Measurements from ENCODE around the gene GLA.

Gene GLA

DNA sequence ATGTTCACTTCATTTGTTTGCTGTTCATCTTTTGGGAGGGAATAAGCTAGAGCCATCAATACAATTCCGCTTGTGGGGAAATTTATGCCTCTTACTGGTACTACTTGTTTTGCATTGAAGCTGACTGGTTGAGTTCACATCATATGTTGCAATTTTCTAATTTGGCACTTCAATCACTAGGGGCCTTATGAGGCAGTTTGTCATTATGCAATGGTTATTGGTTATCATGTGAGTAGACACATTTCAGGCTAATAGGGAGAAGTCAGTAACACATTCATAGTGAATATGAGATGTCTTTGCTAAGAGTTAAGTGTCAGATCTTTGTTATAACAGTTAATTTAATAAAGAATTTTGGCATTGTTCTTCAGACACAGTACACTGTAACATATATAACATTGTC is 11.9 kb downstream of the GLA start:
- no peak for DNase-seq

GRCh38 chrX:101394372-101394771 is 13.4 kb downstream of the GLA start:
- no peak for DNase-seq

GRCh38 chrX:101393530-101394305 is 14.0 kb downstream of the GLA start:
- DNase-seq = no peak

GRCh38 chrX:101391831-101392230 is 15.9 kb downstream of the GLA start:
- DNase-seq = no peak

DNA sequence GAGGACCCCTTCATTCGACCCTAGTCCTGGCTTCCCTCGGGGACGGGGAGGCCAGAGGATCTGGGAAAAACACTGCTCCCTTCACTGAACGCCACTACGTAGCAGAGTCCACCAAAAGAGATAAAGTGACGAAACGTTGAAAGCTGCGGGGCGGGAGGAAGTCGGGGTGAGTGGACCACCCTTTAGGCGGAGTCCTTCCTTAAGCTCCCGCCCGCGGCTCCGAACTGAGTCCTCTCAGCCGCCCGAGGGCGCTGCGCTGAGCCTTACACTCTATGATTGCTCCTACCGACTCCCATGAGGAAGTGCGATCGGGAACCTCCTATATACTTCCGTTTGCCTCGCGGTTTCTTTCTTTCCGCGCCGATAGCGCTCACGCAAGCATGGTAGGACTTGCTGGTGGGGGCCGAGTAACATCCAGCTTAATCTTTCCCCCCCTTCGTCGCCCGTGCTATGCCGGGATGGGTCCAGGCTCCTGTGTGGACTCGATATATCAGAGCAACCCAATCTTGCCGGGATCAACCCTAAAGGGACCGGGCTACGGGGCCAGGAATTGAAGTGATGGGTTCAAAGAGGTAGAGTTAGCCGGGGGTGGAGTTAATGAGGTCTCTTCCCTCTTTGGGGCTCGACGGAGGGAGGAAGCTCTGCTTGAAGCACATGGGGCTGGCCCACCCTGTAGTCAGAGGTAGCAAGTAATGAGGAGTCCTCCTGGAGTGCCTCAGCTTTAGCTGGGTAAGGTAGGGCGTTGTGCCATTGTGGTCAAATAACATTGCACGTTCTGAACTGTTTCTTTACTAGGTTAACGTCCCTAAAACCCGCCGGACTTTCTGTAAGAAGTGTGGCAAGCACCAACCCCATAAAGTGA is 16.8 kb downstream of the GLA start, which contains the start of gene RPL36A:
RPL36A (plus strand) TSS at position 348 of the 862 bp plus-strand sequence; CDS start at position 381, 33 bp downstream.
- peak; percentile 88 for DNase-seq

DNA sequence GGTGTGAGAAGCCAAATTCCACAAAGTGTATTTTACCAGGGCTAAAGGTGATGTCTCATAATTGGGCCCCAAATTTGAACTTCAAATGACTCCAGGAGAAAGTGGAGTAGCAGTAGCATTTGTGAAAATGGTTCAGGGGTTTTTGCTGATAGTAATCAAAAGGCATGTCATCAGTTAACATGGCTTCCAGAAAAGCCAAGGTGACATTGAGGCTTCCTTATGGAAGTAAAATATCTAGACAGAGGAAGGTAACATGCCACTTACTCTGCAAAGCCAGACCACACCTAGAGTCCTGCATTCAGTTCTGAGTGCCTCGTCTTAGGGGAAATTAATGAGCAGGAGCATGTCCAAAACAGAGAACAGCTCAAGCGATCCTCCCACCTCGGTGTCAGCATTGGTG is 19.1 kb downstream of the GLA start:
- no peak for DNase-seq

GRCh38 chrX:101386542-101386885 is 21.2 kb downstream of the GLA start:
- no peak for DNase-seq

DNA sequence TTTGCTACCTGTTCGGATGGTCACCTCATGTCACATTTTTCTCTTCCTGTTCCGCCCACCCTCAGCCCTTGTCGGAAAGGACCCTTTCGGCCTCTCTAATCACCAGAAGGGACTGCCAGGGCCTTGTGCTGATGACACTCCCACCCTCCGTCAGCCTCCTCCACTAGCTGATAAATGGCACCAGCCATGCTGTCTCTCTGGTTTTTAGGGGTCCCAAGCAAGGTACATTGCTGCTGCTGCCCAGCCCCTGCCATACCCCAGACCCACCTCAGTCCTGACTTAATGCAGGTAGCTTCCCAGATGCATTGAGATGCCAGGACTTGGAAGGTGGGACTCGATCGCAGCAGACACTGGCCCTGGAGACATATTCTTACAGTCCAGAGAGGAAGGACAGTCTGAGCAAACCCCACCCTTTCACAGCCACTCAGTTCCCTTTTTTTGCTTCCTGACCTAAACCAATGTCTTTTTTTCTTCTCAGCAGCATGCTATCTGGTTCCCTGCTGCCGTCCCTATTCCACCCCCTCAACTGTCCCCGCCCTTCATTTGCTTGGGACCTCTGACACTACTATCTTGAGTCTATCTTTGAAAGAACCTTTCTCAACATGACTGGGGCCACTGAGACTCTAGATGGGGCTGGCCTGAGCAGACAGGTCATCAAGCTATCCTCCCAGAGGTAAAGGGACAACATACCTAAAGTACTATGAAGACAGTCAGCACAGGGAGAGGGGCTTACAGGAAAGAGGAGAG is 21.8 kb downstream of the GLA start, which contains the start of gene BTK:
BTK (minus strand) TSS at position 397 of the 747 bp plus-strand sequence. CDS start 10,907 bp downstream, outside the sequence.
- DNase-seq = no peak

GRCh38 chrX:101385026-101385684 is 22.6 kb downstream of the GLA start:
- no peak for DNase-seq

GRCh38 chrX:101383679-101384205 is 24.0 kb downstream of the GLA start:
- no peak for DNase-seq

- DNase-seq = no peak
These were observed 30.2 kb downstream of the GLA start for GRCh38 chrX:101377547-101377946.

GRCh38 chrX:101370888-101371504 is 36.7 kb downstream of the GLA start:
- no peak for DNase-seq

- no peak for DNase-seq
These were observed 38.0 kb downstream of the GLA start for GRCh38 chrX:101369687-101370086.

- no peak for DNase-seq
These were observed 38.9 kb downstream of the GLA start for GRCh38 chrX:101368800-101369199.

DNA sequence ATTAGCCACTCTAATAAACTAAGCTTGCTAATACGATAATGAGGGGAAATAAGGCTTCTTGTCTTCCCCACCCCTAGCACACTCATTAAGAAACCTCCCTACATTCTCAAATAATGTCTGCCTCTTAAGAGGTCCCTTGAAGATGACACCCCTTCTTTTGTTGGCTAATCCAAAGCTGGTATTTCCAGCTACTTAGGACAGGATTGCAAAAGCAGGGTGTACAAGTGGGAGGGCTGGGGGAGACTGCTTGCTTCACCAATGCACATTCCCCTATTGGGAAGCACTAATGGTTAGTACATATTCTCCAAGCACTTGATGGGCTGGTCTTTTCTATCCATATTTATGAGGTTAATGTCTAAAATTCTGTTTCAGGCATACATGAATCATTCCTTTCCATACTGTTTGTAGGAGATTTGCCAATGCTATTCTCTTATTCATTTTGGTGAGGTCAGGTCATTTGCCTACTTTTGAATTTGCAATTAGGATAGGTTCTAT is 42.4 kb downstream of the GLA start:
- no peak for DNase-seq

- no peak for DNase-seq
These were observed 45.0 kb downstream of the GLA start for GRCh38 chrX:101362757-101363156.

GRCh38 chrX:101362116-101362515 is 45.6 kb downstream of the GLA start:
- no peak for DNase-seq

DNA sequence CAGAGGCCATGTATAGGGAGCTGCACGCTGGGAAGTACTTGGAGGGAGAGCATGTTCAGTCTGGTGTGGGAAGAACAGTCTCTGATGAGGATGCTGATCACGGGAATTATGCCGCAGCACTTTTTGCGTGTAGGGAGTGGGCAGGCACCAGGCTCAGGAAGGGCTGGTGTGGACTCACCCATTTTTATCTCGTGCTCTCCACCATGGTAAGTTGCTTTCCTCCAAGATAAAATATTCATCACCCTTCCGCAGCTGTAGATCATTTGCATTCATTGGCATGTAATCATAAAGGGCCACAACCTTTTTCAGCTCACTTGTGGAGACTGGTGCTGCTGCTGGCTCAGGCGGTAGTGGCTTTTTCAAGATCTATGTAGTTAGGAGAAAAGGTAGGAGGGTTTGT is 47.3 kb downstream of the GLA start:
- DNase-seq = no peak

GRCh38 chrX:101359966-101360365 is 47.8 kb downstream of the GLA start:
- DNase-seq = no peak

- no peak for DNase-seq
These were observed 50.4 kb downstream of the GLA start for GRCh38 chrX:101357166-101357795.

DNA sequence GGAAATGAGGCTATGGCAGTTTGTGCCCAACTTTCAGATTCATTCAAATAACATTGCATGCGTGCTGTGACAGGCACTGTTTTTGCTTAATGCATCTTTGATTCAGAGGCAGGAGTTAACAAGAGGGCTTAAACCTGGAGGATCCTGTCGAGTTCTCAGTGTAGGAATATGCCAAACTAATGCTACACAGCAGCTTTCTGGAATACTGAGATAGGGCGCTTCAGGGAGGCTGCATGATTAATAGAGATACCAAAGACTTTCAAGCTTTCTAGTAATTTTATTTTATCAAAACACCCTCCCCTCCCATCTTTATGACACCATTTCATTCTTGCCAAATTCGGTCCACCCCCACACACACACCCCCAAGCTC is 58.5 kb downstream of the GLA start:
- DNase-seq = no peak
